GM06990 (cell line): ENCODE data around the gene XG.

Experiments
- DNase-seq: peaks from one replicate; pipeline ENCODE4 v3.0.0-alpha.2; 2011; ENCODE audit not compliant: insufficient read length; ENCODE audit errors: extremely low read depth
- H3K27me3 ChIP-seq: replicated peaks from 2 replicates; pipeline ENCODE4 v1.6.0; 2011; ENCODE audit warnings: low read length; ENCODE audit not compliant: control insufficient read depth, insufficient read depth
- H3K36me3 ChIP-seq: 2 replicates; pipeline ENCODE4 v1.5.1; 2011; ENCODE audit warnings: low read length; ENCODE audit not compliant: control insufficient read depth, insufficient read depth
- H3K4me3 ChIP-seq: replicated peaks from 2 replicates; pipeline ENCODE4 v1.5.1; 2011; ENCODE audit warnings: low read depth, mild to moderate bottlenecking, control low read depth, low read length
- TF ChIP-seq, protein P1 (sequence below): IDR thresholded peaks from 2 replicates; pipeline ENCODE4 v1.5.1; 2011; ENCODE audit warnings: low read length, control low read depth, mild to moderate bottlenecking, inconsistent platforms; ENCODE audit not compliant: insufficient read depth, poor library complexity, severe bottlenecking

The XG gene

DNA sequence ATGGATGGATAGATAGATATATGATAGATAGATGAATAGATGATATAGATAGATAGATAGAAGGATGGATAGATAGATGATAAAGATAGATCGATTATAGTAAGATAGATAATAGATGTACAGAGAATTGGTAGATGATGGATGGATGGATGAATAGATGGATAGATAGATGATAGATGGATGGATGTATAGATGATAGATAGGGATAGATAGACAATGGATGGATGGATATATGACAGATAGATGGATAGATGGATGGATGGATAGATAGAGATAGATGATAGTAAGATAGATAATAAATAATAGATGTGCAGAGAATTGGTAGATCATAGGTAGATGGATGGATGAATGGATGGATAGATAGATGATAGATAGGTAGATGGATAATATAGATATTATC lies 89.1 kb downstream of the XG start:
- TF ChIP-seq, protein P1, sequence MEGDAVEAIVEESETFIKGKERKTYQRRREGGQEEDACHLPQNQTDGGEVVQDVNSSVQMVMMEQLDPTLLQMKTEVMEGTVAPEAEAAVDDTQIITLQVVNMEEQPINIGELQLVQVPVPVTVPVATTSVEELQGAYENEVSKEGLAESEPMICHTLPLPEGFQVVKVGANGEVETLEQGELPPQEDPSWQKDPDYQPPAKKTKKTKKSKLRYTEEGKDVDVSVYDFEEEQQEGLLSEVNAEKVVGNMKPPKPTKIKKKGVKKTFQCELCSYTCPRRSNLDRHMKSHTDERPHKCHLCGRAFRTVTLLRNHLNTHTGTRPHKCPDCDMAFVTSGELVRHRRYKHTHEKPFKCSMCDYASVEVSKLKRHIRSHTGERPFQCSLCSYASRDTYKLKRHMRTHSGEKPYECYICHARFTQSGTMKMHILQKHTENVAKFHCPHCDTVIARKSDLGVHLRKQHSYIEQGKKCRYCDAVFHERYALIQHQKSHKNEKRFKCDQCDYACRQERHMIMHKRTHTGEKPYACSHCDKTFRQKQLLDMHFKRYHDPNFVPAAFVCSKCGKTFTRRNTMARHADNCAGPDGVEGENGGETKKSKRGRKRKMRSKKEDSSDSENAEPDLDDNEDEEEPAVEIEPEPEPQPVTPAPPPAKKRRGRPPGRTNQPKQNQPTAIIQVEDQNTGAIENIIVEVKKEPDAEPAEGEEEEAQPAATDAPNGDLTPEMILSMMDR = no peak
- H3K27me3 ChIP-seq = no peaks in the 10 kb centered on the region
- H3K36me3 ChIP-seq = no peaks in the 10 kb centered on the region
- H3K4me3 ChIP-seq = no peak overlapping the region
- no peak for DNase-seq

DNA sequence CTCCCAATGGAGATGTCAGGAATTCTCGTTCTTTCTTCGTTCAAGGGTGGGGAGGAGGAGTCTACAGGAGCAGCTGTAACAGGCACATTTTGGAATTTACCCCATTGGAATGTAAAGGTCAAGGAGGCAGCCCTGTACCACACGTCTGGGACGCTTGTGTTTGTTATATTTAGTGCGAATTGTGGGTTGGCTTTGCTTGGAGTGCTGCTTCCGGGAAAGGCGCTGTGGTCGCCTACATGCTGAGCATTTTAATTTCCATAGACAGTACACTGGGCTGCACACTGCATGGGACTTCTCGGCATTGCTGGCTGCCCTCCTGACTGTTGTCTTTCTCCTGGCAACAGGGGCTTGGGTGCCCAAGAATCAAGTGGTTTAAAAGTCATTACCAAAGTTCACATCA lies 89.7 kb downstream of the XG start:
- H3K27me3 ChIP-seq = no peaks in the 10 kb centered on the region
- TF ChIP-seq, protein P1 = no peak
- no peak overlapping the region for H3K4me3 ChIP-seq
- no peak for DNase-seq
- no peaks in the 10 kb centered on the region for H3K36me3 ChIP-seq

- Histone ChIP-seq H3K36me3 (no peaks in the 10 kb centered on the region), H3K4me3 (no peak overlapping the region), H3K27me3 (no peaks in the 10 kb centered on the region)
- TF ChIP-seq, protein P1 = no peak
- no peak for DNase-seq
Measured at GRCh38 chrX:2846992-2847391, 95.2 kb downstream of the XG start.

DNA sequence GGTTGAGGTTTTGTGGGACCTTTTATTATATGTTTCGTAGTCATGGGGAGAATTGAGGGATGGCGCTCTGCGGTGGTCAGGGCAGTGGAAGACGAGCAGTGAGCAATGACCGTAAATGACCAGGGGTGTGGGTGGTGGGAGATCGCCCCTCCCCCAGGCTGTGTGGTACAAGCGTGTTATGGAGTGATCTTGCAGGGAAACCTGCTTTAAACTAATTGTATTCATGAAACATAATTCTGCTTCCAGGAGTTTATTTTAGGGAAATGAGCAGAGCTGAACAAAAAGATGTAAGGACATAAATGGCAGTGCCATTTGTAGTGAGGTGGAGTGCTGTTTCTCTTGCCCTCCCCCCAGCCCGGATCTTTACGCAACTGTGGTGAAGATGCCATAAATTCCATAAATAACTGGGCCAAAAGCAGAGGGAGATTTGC lies 97.0 kb downstream of the XG start:
- H3K4me3 ChIP-seq = no peak overlapping the region
- TF ChIP-seq, protein P1 = no peak
- H3K36me3 ChIP-seq = no peaks in the 10 kb centered on the region
- DNase-seq = no peak
- H3K27me3 ChIP-seq = no peaks in the 10 kb centered on the region

- TF ChIP-seq, protein P1 = no peak
- no peaks in the 10 kb centered on the region for H3K27me3 ChIP-seq
- no peaks in the 10 kb centered on the region for H3K36me3 ChIP-seq
- H3K4me3 ChIP-seq = no peak overlapping the region
- DNase-seq = no peak
Measured at GRCh38 chrX:2854918-2855317, 103.1 kb downstream of the XG start.

- Histone ChIP-seq H3K27me3 (no peaks in the 10 kb centered on the region), H3K36me3 (no peaks in the 10 kb centered on the region), H3K4me3 (no peak overlapping the region)
- TF ChIP-seq, protein P1 = no peak
- DNase-seq = no peak
Measured at GRCh38 chrX:2855761-2856160, 103.9 kb downstream of the XG start.
